Thyroid gland (tissue), 4 donors: ENCODE results near the gene ZNG1F.
"Not testable (repeated sequence)": the region's sequence is repeated elsewhere in the genome, so short reads cannot be mapped to it uniquely, and the experiment has no call there.

Experiments used
- POLR2A ChIP-seq, 2 donors: fragments of 450-650 bp; IDR thresholded peaks; one replicate each; pipeline ENCODE4 v1.6.1; 2017; ENCODE audit warnings: antibody characterized with exemption in 2 of 2, mild to moderate bottlenecking in 2 of 2, moderate library complexity in 1 of 2
- TF ChIP-seq, protein P1 (sequence below), 6 experiments: fragments of 200-600 bp in 3 of 6; fragments of 450-650 bp in 3 of 6; sonication (generic) in 3 of 6; IDR thresholded peaks; one replicate each; pipeline ENCODE4 v1.5.1; 2016 to 2019; ENCODE audit warnings: antibody characterized with exemption in 6 of 6, mild to moderate bottlenecking in 2 of 6, inconsistent platforms in 1 of 6, moderate library complexity in 1 of 6

DNA sequence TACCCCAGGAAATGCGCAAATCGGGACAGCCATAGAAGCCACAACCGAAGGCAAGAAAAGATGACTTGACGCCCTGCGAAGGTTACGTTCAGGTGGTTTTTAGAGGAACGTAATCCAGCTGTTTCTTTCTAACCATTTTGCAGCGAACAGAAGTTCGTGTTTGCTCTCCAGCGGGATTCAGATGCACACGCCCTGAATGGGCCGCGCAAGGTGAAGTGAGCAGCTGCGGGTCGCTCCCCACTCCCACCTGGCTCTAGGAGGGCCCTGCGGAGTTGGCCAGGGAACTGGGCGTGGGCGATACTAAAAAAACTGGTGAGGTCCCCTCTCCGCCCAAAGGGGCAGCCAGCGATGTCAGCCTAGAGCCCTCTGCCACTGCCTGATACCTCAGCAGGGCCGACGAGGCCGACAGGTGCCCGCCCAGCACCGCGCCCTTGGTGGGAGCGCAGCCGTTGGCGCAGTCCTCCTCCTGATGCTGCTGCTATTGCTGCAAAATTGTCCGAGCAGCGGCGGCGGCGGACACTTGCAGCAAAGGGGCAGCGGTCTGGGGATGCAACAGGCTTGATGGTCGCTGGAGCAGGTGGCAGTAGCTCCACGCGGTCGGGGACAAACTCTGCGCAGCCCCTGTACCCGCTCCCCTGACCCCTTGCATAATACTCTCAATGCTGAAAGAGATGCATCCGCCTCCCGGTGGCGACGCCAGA is 62.2 kb downstream of the ZNG1F start:
- TF ChIP-seq, protein P1, sequence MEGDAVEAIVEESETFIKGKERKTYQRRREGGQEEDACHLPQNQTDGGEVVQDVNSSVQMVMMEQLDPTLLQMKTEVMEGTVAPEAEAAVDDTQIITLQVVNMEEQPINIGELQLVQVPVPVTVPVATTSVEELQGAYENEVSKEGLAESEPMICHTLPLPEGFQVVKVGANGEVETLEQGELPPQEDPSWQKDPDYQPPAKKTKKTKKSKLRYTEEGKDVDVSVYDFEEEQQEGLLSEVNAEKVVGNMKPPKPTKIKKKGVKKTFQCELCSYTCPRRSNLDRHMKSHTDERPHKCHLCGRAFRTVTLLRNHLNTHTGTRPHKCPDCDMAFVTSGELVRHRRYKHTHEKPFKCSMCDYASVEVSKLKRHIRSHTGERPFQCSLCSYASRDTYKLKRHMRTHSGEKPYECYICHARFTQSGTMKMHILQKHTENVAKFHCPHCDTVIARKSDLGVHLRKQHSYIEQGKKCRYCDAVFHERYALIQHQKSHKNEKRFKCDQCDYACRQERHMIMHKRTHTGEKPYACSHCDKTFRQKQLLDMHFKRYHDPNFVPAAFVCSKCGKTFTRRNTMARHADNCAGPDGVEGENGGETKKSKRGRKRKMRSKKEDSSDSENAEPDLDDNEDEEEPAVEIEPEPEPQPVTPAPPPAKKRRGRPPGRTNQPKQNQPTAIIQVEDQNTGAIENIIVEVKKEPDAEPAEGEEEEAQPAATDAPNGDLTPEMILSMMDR (IDR thresholded peaks at IDR 0.05), result not testable (repeated sequence)
- TF ChIP-seq POLR2A (IDR thresholded peaks at IDR 0.05), result not testable (repeated sequence)
